ENCODE measurements around the gene PPP1R36. TPM values are rescaled to one million over a fixed set of nuclear protein-coding genes. Genes with fewer than 3 reads are reported as not detected.
A peak's percentile ranks its signal among the peaks of the same experiment; 100 is the strongest.

Gene PPP1R36
- total and polyA plus RNA-seq, 2 donors (not counting 3 experiments of a cell fraction or from before 2014, with no cell fraction given): 0.28 to 0.60 TPM

- Histone ChIP-seq H3K4me2 (ENCODE audit: insufficient read depth, low read length) (no peak overlapping the region), H3K9me1 (replicated peaks; ENCODE audit: control insufficient read depth, extremely low read depth, insufficient read depth, low read length) (no peaks in the 10 kb centered on the region), H4K20me1 (replicated peaks; ENCODE audit: control insufficient read depth, extremely low read depth, insufficient read depth, low read length) (no peaks in the 10 kb centered on the region), H3K36me3 (ENCODE audit: control insufficient read depth in 2 of 2, extremely low read depth in 1 of 2, insufficient read depth in 2 of 2, low read length in 2 of 2) (no peaks in the 10 kb centered on the region), H3K4me3 (replicated peaks in 1 of 3; ENCODE audit: insufficient read depth in 1 of 3, low read depth in 1 of 3, low read length in 3 of 3) (no peak overlapping the region), H3K79me2 (ENCODE audit: control insufficient read depth, insufficient read depth, low read length) (no peaks in the 10 kb centered on the region), H3K27ac (ENCODE audit: insufficient read depth, low read depth, low read length) (no peak overlapping the region), H2AFZ (ENCODE audit: low read depth, low read length) (peak overlapping the region; percentile 73), H3K9me3 (replicated peaks; ENCODE audit: control insufficient read depth, insufficient read depth, low read length) (no peaks in the 10 kb centered on the region), H3K4me1 (ENCODE audit: control insufficient read depth, extremely low read depth, insufficient read depth, low read length) (no peaks in the 10 kb centered on the region), H3K27me3 (ENCODE audit: control insufficient read depth in 2 of 2, insufficient read depth in 2 of 2, low read length in 2 of 2) (peaks cover 0 to under 1% of the 10 kb centered on the region in 2 experiments), H3K9ac (replicated peaks; ENCODE audit: extremely low read depth, insufficient read depth, low read length) (no peak overlapping the region)
- intact Hi-C loops (cut with micrococcal nuclease): no loop called here
- dilution Hi-C loops (cut with MboI; ENCODE audit: extremely low pct_ligation_motif_present, low sequenced_read_pairs): no loop called here
- CTCF ChIA-PET: interaction anchor here (1.0 to 2.1 kb wide), 4 partner anchors 8 to 71 kb away, joined by 3 to 9 read pairs (median 6); partner anchors contain the start of gene HSPA2
- no peak for TF ChIP-seq JUN (IDR thresholded peaks at IDR 0.05; ENCODE audit: borderline replicate concordance, insufficient read depth, insufficient read length, low read depth)
- TF ChIP-seq CTCF (IDR thresholded peaks at IDR 0.05; ENCODE audit: extremely low read depth in 1 of 2, insufficient read depth in 1 of 2, low read depth in 1 of 2, low read length in 2 of 2): no peak
- no peak for TF ChIP-seq POLR2AphosphoS5 (IDR thresholded peaks at IDR 0.05; ENCODE audit: insufficient read depth, low read depth, low read length)
- no peak for TF ChIP-seq MAX (IDR thresholded peaks at IDR 0.05; ENCODE audit: insufficient read depth, insufficient read length)
- no peak for TF ChIP-seq MYC (IDR thresholded peaks at IDR 0.05; ENCODE audit: low read depth, low read length)
- TF ChIP-seq EZH2 (IDR thresholded peaks at IDR 0.05; ENCODE audit: borderline replicate concordance, low read depth, low read length, severe bottlenecking): no peak
- TF ChIP-seq POLR2A (IDR thresholded peaks at IDR 0.05; ENCODE audit: low read depth, low read length): no peak
- no peak for TF ChIP-seq GATA2 (IDR thresholded peaks at IDR 0.05; ENCODE audit: insufficient read depth, insufficient read length, low read depth, low read length)
- TF ChIP-seq FOS (IDR thresholded peaks at IDR 0.05; ENCODE audit: borderline replicate concordance, insufficient read depth, low read length): no peak
- FAIRE-seq: peak; percentile 26
- DNase-seq (ENCODE audit: low read depth, low spot score): no peak
- POLR2A ChIA-PET: interaction anchor here (0.7 to 1.6 kb wide), 2 partner anchors 71 to 1748 kb away, joined by 4 read pairs; partner anchors contain the start of gene HSPA2
- no TSS peak for BruUV-seq (replicated peaks)
These were observed 61.7 kb downstream of the PPP1R36 start for GRCh38 chr14:64611358-64612020.
